ENCODE measurements around the gene HDAC5.
"Not testable (repeated sequence)": the region's sequence is repeated elsewhere in the genome, so short reads cannot be mapped to it uniquely, and the experiment has no call there.

Gene HDAC5

DNA sequence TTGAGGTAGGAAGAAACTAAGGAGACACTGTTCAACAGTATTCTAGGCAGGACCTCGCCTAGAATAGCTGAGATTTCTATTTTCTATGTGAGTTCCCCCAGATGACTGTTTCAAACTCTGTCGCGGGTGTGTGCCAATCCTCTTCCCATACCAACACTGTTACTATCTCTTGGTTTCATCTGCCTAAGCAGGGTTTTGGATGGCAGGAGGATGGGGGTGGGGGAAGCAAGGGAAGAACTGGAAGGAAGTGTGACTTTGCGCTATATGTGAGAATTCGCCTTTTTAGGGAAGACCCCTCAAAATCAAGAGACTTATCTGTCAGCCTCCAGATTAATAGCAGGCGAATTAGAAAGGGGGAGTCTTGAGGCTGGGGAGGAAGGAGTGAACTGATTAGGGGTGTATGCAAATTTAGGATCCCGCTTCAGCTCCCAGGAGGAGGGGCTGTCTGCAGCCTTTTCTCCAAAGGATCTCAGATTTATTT, 53.4 kb downstream of the HDAC5 start:
- DNase-seq (ENCODE audit: low read depth in 3 of 3), result no peak

GRCh38 chr17:44067545-44067940, 55.9 kb downstream of the HDAC5 start:
- DNase-seq (ENCODE audit: low read depth in 3 of 3), result no peak

- DNase-seq (ENCODE audit: low read depth in 3 of 3), result peak; percentile 77 to 84 (median 82)
These were observed 57.1 kb downstream of the HDAC5 start, which contains the start of gene LSM12 for GRCh38 chr17:44066204-44066930. Gene LSM12, minus strand, starts transcription at chr17:44066671. Its CDS starts 84 bp downstream, at chr17:44066587.

DNA sequence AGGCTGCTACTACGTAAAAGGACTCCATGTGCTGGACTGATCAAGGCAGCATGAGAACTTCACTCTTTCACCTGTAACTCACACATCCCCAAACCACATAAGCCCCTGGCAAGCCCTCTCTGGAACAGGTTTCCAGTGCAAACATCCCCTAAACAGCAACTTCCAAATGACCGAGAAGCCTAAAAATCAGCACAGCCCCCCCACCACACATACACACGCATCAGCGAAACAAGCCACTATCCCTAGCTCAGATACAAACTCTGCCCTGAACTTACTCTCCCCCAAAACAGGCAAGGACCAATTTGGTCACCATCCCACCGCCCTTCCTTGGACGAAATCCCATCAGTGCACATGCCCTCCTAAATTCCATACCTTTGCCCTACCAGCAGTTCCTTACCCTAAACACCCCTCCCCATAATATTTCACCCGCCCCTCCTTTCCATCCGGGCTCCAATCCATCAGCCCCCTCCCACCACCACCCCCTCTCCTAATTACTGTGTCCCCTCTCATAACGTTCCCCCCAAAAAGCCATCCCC, 57.7 kb downstream of the HDAC5 start:
- no peak for DNase-seq (ENCODE audit: low read depth in 3 of 3)

GRCh38 chr17:44063704-44064639, 59.5 kb downstream of the HDAC5 start:
- no peak for DNase-seq (ENCODE audit: low read depth in 3 of 3)

GRCh38 chr17:44062871-44063270, 60.6 kb downstream of the HDAC5 start:
- DNase-seq (ENCODE audit: low read depth in 3 of 3), result no peak

GRCh38 chr17:44061446-44061845, 62.0 kb downstream of the HDAC5 start:
- DNase-seq (ENCODE audit: low read depth in 3 of 3), result no peak

- DNase-seq (ENCODE audit: low read depth in 3 of 3), result no peak
These were observed 64.1 kb downstream of the HDAC5 start for GRCh38 chr17:44059101-44059892.

- no peak for DNase-seq (ENCODE audit: low read depth in 3 of 3)
These were observed 70.1 kb downstream of the HDAC5 start for GRCh38 chr17:44053125-44053872.

GRCh38 chr17:44049294-44050060, 74.0 kb downstream of the HDAC5 start:
- no peak for DNase-seq (ENCODE audit: low read depth in 3 of 3)

GRCh38 chr17:44046893-44047292, 76.5 kb downstream of the HDAC5 start:
- DNase-seq (ENCODE audit: low read depth in 3 of 3), result not testable (repeated sequence)

DNA sequence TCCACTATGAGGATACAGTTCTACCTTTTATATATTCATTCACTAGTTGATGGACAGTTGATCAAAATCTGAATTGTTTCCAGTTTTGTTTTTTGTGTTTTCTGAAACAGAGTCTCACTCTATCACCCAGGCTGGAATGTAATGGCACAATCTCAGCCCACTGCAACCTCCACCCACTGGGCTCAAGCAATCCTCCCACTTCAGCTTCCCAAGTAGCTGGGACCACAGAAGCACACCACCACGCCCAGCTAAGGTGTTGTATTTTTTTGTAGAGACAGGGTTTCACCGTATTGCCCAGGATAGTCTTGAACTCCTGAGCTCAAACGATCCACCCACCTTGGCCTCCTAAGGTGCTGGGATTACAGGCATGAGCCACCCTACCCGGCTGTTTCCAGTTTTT, 78.0 kb downstream of the HDAC5 start:
- DNase-seq (ENCODE audit: low read depth in 3 of 3), result no peak

DNA sequence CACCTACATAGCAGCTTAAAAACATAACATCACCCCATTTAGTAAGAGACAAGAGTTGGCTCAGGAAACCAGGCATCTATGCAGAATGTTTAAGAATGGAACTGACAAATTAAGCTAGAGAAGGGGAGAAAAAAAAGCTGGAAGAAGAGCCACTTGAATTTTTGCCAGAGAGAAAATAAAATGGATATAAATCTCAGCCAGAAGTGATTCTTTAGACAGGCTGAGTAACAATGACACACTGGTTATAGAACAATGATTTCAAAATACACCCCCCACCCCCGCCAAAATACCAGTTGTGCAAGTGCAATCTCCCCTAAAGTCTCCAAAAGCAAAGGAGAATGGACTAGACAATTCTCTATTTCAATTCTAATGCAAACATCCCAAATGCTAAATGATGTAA, 79.4 kb downstream of the HDAC5 start:
- no peak for DNase-seq (ENCODE audit: low read depth in 3 of 3)

DNA sequence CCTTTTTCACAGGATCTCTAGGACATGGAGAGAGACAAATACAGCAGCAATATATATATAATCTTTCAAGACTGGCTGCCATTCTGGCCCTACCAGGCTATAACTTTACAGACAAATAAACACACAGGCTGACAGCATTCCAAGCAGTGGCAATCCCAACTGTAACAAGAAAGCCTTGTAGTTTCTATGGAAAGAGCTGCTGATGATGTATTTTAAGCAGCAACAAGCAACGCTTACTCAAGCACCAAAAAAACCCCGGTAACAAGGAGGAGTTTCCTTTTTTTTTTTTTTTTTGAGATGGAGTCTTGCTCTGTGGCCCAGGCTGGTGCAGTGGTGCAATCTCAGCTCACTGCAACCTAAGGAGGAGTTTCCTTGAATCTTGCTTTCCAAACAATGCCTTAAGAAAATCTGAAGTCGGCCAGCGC, 80.2 kb downstream of the HDAC5 start:
- DNase-seq (ENCODE audit: low read depth in 3 of 3), result no peak

DNA sequence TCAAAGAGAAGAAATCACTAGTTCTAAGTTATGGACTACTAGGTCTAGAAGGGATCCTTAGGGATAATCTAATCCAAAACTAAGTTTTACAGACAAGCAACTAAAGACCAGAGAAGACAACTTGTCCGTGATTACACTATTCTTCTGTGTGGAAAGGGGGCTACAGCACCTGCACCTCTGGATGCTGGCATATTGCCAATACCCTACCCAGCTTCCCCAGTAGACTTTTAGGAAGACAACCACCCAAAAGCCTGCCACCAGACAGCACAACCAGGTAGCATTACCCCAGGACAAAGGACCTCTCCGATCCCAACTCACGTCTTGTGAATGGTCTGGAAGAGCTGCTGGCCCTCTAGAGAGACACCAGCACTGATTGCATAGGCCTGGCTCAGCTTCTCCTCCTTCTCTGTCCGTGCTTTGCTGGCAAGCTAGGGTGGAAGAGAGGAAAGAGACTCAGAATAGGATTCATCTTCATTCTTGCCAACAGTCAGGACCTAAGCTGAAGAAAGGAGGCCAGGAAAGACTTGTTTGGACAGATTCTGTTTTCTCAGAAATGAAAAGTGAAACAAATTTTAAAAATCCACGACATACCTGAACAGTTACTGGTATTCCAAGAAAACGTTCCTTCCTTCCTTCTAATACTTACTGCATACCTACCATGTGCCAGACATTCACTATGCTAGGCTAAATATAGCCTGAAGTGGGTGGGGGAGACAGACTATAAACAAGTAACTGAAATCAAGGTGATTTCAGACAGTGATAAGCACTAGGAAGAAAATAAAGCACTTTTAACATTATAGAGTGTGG, 83.4 kb downstream of the HDAC5 start:
- DNase-seq (ENCODE audit: low read depth in 3 of 3), result no peak

DNA sequence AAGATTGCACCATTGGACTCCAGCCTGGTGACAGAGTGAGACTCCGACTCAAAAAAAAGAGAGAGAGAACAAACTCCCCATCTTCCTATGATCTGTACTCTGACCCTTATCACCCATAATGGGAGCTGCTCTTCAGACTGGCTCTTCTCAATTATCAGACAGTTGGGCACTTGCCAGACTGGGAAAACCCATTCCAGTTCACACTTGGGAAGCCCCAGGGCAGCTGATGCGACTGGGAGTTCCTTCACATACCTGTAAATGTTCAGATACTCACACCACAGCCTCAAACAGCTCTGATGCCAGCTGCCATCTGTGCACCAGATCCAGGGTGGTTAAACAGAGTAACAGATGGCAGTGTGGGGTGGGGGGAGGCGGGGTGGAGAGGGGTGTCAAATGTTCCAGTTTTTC, 84.8 kb downstream of the HDAC5 start:
- no peak for DNase-seq (ENCODE audit: low read depth in 3 of 3)

GRCh38 chr17:44037471-44037870, 86.0 kb downstream of the HDAC5 start:
- no peak for DNase-seq (ENCODE audit: low read depth in 3 of 3)

- not testable (repeated sequence) for DNase-seq (ENCODE audit: low read depth in 3 of 3)
These were observed 88.8 kb downstream of the HDAC5 start for GRCh38 chr17:44034688-44035087.

GRCh38 chr17:44033861-44034408, 89.5 kb downstream of the HDAC5 start:
- DNase-seq (ENCODE audit: low read depth in 3 of 3), result no peak

Measured in stimulated activated CD4-positive, alpha-beta T cell treated with anti-CD3 and anti-CD28 coated beads, TNF-alpha, amount 100 ng/mL, for 4 hours (primary cell).